GM10847 (cell line): Measurements from ENCODE around the gene FGR.

Experiments
- POLR2A ChIP-seq: IDR thresholded peaks from 2 replicates; pipeline ENCODE4 v1.6.1; 2011; ENCODE audit not compliant: insufficient read length; ENCODE audit errors: extremely low read depth

FGR gene

GRCh38 chr1:27563591-27564471 is 71.2 kb downstream of the FGR start:
- TF ChIP-seq POLR2A, result no peak

DNA sequence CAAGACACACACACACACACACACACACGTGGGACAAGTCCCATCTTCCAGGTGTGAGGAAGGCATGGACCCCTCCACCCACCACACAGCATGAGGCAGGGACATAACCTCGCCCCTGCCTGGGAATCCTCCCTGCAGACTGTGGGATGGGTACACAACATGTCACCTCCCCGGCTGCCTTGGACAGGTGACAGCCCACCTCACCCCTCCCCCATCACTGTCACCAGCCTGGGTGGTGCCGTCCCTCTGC is 71.7 kb downstream of the FGR start:
- no peak for TF ChIP-seq POLR2A

GRCh38 chr1:27562534-27563340 is 72.2 kb downstream of the FGR start:
- TF ChIP-seq POLR2A, result no peak
